GM19397 (cell line): Measurements from ENCODE around the gene FCGR3A.
"Not testable (repeated sequence)": the region's sequence is repeated elsewhere in the genome, so short reads cannot be mapped to it uniquely, and the experiment has no call there.

Source experiments
- ATAC-seq: cut with Tn5 transposase; IDR thresholded peaks from one replicate; pipeline ENCODE4 v1.9.1; 2021; ENCODE audit warnings: mild to moderate bottlenecking, moderate library complexity; ENCODE audit not compliant: unreplicated experiment

The FCGR3A gene

DNA sequence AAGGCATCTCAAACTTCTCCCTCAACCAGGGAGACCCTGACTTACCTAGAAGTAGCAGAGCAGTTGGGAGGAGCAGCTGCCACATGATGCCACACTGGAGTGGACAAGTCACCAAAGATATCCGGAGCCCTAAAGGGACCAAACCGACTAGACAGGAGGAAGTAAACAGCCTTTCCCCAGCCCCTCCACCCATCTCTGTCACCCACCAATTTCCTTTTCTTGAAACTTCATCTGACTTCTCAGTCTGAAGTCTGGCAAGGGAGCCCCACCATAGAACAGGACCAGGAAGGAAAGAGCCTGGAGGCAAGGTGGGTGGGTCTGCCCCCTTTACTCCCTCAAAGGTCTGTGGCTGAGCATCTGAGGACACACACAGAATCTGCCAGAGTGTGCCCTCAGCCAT, at the start of gene FCGR3A:
TSS of gene FCGR3A (minus strand) at position 167 of the 400 bp plus-strand sequence. CDS start at position 85, 82 bp downstream.
- no peak for ATAC-seq

DNA sequence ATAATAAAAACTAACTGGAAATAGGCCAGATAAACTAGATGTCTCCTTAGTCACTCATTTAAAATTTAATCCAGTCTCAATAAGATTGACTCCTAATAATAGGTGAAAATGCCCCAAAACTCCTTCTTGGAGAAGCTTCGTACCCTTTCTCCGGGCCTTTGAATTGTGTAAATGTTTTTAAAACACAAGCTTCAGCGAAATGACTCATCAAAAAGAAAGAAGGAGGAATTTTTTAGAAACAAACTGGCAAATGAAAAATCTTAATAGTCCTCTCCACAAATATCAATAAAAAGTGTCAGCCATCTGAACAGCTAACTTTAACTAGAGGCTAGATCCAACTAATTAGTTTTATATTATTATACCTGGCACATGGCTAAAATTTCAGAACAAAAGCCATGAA, 47.5 kb upstream of the FCGR3A start:
- not testable (repeated sequence) for ATAC-seq

DNA sequence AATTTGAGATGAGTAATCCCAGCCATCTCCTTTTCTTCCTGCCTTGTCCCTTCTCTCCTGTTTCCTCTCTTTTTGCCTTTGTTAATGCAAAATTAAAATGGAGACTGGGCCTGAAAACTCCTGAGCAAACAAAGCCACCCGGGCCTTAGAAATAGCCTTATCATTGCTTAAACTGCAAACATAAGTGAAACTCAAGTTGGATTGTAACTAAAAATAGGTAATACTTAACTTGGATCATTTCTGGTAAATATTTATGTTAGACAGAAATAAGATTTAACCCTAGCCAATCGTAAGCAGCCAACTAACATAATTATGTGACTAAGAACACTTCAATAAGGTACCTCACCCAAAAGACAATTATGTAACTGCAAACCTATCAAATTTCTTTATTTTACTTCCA, 46.0 kb upstream of the FCGR3A start:
- ATAC-seq, result not testable (repeated sequence)

GRCh38 chr1:161595173-161595572, 45.6 kb upstream of the FCGR3A start:
- ATAC-seq, result not testable (repeated sequence)

DNA sequence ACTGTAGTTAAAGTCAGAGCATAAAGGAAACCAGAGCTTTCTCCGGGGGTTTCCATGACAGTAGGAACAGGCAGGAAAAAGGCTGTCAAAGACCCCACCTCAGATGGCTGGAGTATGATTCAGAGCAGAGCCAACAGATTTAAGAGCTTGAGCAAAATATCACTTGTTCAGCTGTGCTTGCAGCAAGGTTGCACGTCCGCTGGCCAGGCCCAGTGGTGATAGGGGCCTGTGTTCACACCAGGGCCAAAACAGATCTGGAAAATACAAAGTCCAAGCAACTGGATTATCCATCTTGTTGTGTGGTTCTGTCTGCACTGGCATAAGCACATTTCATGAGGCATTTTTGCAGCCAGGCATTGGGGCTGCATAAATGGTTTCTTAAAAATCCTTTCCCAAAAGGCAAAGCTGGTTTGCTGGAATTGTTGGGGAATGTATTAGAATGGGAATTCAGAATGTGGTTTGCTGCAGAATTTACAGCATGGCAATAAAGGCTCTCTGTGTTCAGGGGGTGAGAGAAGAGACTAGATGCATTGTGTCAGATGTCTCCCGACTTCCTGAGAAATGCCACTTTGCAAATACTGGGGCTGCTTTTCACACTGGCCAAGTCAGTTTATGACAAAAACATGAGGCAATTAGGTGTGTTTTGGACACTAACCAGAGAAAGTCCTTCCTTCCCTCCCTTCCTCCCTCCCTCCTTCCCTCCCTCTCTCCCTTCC, 44.8 kb upstream of the FCGR3A start:
- ATAC-seq, result not testable (repeated sequence)

DNA sequence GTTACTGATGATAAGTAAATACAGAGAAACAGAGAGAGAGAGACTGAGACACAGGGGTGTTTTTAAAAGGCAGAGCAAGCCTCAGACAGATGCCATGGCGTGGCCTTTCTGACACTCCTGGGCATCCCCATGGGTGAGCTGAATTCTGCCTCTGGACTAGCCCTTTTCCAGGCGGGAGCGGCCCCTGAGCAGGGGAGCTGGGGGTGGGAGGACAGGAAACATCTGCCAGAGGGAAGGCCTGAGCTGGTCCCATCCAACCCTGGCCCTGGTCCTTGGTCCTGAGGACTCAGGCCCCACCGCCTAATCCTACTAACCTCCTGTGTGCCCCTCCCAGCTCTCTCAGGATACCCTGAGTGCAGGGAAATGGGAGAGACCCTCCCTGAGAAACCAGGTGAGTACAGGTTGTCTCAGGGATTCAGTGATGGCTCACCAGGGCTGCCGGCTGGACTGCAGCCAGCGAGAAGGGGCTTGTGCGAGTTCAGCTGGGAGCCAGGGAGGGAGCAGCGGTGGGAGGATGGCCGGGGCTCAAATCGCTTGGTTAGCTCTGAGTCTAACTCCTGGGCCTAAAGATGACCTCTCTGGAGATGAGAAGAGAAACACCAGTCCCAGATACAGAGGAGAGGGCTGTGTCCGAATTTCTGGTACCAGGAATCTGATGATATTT, 43.6 kb upstream of the FCGR3A start:
- ATAC-seq, result not testable (repeated sequence)

- ATAC-seq, result not testable (repeated sequence)
These were observed 43.0 kb upstream of the FCGR3A start for GRCh38 chr1:161592586-161592985.

DNA sequence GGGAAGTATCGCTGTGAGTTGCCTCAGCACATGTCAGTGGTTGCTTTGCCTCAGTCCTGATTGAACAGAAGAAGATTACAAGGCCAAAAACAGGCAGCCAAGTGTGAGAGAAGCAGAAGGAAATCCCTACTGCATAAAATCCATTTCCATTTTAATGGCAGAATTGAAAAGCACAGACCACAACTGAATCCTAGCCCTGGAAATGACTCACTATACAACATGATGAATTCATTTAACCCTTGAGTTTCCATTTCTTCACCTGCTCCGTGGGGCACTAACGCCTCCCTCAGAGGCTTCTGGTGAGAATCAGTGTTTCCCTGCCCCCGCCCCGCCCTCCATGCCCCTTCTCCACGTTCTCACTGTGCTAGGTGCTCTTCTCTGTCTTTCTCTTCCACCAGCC, 40.3 kb upstream of the FCGR3A start:
- ATAC-seq, result not testable (repeated sequence)

DNA sequence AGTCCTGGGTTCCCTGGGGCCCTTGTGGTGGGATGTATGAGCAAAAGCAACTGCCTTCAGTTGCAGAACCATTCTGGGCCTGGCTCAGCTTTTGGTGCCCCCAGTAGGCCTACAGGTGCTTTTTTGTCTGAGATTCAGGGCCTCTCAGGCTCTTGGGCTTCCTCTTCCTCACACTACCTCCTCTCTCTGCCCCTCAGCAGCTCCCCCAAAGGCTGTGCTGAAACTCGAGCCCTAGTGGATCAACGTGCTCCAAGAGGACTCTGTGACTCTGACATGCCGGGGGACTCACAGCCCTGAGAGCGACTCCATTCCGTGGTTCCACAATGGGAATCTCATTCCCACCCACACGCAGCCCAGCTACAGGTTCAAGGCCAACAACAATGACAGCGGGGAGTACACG, 39.7 kb upstream of the FCGR3A start:
- not testable (repeated sequence) for ATAC-seq

- ATAC-seq, result not testable (repeated sequence)
These were observed 39.0 kb upstream of the FCGR3A start for GRCh38 chr1:161588596-161588995.

- ATAC-seq, result not testable (repeated sequence)
These were observed 33.3 kb upstream of the FCGR3A start for GRCh38 chr1:161582882-161583281.

GRCh38 chr1:161580879-161581537, 31.4 kb upstream of the FCGR3A start:
- ATAC-seq, result peak; percentile 56

GRCh38 chr1:161579856-161580507, 30.4 kb upstream of the FCGR3A start:
- not testable (repeated sequence) for ATAC-seq

DNA sequence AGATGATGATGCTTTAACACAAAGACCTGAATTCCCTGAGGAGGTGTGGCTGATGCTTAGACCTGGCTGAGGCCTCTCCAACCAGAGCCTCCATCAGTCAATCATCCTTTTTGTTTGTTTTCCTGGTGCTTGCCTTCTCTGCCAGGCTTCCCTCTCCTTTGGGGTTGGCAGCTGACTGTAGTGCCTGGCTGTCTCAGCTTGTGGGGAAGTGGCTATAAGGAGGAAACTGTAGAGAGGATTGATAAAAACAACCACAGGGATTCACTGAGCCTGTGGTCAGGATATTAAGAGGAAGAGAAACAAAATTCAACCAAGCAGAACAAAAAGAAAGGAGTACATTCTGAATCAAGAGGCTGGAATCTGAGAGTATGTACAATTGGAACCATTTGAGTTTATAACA, 27.1 kb upstream of the FCGR3A start:
- ATAC-seq, result not testable (repeated sequence)

DNA sequence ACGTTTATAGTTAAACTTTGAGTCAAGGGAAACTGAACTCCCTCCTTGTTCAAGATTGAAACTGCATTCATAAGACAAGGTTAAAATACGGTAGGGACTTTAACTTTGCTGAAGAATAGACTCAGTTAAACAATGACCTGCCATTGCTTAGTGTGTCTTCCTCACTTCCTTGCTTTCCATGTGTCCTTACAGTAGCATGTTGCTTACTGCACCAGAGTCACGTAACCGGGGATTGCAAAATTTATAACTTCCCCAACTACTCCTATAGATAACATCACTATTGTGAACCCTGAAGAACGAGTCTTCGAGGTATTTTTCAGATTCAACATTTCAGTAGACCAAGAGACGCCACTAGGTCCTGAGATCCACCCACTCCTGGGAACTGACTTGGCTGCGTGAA, 22.1 kb upstream of the FCGR3A start:
- ATAC-seq, result not testable (repeated sequence)

DNA sequence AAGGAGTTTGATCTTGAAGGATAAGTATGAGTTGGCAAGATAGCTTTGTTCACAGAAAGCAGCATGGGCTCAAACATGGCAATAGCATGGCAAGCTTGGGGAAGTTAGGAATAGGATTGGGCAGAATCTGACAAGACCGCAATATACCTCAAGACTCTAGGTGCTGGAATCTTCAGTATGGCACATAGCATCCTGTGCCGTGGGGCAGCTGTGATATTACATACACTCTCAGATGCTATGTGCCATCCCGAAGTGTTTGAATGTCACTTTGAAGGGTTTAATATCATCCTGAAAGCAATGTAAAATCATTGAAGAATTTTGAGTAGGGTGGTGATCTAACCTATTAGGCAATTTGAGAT, 17.0 kb upstream of the FCGR3A start:
- not testable (repeated sequence) for ATAC-seq

DNA sequence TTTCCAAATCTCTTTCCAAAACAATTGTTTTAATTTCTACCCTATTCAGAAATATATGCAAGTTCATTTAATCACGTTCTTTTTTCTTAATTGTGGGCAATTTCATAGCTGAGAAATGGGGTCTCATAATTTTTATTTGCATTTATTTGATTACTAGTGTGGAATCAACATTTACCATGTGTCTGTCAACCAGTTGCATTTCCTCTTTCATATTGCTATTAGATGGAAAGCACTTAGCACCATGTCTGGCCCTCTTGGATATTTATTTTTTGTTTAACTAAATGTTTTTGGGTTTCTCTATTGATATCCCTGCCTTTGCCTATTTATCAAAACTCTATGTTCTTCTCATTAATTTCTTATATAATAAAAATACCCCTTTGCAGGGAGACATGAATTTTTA, 13.9 kb upstream of the FCGR3A start:
- not testable (repeated sequence) for ATAC-seq

- ATAC-seq, result not testable (repeated sequence)
These were observed 12.8 kb upstream of the FCGR3A start for GRCh38 chr1:161562441-161562840.

DNA sequence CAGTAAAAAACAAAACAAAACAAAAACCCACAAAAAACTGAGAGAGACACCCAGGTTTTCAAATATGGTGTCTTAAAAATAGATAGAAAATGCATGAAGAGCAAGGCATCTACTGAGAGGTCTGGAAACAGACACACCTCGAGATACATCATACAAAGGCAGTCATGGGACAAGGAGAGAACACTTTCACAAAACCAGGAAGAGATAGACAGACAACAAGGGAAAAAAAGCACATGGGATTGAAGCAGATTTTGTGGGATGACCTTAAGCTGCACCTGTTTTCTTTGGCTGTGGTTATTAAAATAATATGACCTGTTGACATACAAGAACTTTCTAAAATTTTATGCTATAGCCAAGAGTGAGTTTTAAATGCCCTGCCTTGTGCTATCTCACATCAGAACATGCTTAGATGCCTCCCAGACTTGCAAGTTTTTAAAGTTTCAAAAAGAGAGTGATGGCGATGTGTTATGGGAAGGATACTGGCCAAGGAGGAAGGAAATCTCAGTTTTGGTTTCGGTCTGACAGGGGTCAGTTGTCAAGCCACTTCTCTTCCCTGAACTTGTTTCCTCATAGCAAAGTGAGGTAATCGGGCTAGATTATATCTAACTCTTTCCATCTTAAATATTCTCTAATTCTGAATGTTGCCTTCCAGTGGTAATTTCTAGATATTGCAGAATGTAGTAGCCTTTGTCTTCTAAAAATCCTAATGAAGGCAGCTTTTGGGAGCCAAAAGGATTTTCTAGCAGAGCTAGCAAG, 11.5 kb upstream of the FCGR3A start:
- ATAC-seq, result not testable (repeated sequence)
